GM19025 (cell line): ENCODE data around the gene MAP7D3.
"Not testable (repeated sequence)": the region's sequence is repeated elsewhere in the genome, so short reads cannot be mapped to it uniquely, and the experiment has no call there.

Experiments
- ATAC-seq: cut with Tn5 transposase; IDR thresholded peaks from one replicate; pipeline ENCODE4 v1.9.1; 2021; ENCODE audit warnings: mild to moderate bottlenecking, low read depth, moderate library complexity; ENCODE audit not compliant: unreplicated experiment

The MAP7D3 gene

GRCh38 chrX:136186023-136186413 is 65.2 kb downstream of the MAP7D3 start:
- no peak for ATAC-seq

GRCh38 chrX:136185401-136186022 is 65.7 kb downstream of the MAP7D3 start:
- no peak for ATAC-seq

DNA sequence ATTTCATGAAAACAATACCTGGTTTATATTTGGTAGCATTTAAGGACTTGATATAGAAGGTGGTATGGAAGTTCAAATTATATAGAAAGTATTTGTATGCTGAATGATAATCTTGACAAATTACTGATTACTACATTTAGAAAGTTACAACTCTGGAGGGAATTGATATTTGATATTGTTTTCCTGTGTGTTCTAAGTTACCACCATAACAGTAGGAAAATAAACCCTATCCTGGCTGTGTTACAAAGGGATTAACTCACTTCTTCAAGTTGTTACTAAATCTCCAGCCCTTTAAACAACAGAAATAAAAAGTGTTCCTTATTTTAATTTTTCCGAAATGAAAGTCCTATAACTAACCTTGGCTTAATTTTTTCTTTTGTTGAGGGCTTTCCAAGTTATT is 67.3 kb downstream of the MAP7D3 start:
- ATAC-seq: no peak

GRCh38 chrX:136183172-136183571 is 68.0 kb downstream of the MAP7D3 start:
- no peak for ATAC-seq

- ATAC-seq: no peak
These were observed 68.8 kb downstream of the MAP7D3 start for GRCh38 chrX:136182414-136182813.

- no peak for ATAC-seq
These were observed 72.1 kb downstream of the MAP7D3 start for GRCh38 chrX:136179133-136179532.

DNA sequence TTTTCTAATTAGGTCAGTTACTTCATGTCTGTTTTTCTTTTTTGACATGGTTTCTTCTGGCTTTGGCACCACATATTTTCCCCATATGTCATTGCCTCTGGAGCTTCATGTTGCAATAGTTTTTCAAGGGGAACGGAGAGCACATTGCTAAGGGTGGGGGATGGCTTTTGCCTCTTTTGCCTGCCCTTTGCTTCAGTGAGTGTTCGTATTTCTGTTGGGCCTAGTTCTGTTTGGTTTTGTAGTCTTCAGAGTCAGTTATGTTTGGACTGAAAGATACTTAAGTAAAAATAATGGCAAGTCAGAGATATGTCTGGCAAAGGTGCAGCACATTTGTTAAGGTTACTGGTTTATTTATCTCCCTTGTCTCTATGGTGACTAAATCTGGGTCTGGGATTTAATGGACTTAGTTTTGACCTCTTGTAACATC is 74.8 kb downstream of the MAP7D3 start:
- no peak for ATAC-seq

GRCh38 chrX:136171420-136171819 is 79.8 kb downstream of the MAP7D3 start:
- no peak for ATAC-seq

DNA sequence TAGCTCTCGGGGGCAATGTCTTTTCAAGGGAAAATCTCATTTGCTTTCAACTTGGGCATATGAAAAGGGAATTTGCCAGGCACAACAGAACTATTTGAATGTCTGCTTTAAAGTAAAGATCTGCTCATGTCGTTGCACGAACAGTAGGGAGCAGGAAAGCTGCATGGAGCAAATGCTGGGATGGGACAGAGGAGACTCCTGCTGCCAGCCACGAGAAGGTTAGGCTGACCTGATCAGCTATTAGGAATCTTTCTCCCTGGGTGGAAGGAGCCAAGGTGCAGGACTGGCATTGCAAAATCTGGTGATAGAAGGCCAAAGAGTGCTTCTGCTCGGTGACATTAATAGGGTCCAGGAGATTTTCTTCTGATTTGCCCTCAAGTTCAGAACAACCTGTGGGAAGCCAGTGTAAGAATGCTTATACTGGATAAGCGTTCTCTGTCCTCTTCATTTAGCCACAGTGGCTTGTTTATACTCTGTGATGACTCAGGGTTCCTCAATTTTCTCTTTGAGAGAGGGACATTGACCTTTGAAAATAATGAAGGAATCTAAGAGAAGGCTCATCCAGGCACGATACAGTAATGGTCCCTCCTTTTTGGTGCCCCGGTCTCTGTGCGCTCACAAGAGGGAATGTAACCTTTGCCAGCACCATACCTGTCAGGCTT is 80.9 kb downstream of the MAP7D3 start:
- no peak for ATAC-seq

DNA sequence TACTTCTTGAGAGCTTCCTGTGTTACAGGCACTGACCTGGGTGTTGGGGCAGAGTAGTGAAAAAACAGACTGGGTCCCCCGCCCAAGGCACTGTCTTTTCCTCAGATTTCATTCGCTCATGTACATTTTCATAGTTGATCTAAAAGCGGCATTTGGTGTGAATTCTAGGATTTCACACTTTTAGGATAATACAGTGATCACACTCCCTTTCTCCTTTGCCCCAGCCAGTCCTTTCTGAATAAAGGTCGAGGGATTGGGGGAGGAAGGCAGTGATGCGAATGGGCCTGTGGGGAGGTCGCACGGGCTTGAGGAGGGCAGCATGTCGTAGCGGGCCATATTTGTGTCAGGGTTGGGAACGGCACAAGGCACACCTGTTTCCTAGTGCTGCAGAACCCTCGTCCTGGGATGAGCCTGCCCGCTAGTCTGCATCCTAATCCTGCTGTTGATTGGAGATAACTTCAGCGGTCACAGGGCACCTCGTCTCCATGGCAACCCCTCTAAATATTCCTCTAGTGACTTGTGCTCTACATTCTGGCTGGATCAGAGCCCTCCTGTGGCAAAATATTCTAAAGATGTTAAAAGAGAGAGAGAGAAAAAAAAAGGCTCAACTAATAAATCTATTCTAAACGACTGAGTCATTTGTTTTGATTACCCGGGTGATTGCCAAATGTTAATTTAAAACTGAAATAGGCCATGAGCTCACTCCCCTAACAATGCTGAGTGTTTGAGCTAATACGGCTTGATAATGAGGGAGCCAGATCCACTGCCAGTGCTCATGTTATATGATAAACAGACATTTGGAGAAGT is 82.1 kb downstream of the MAP7D3 start:
- ATAC-seq: no peak

GRCh38 chrX:136167989-136168388 is 83.2 kb downstream of the MAP7D3 start:
- not testable (repeated sequence) for ATAC-seq

GRCh38 chrX:136166221-136166855 is 84.9 kb downstream of the MAP7D3 start:
- ATAC-seq: no peak

- ATAC-seq: no peak
These were observed 85.8 kb downstream of the MAP7D3 start for GRCh38 chrX:136165406-136165805.

GRCh38 chrX:136163689-136164088 is 87.5 kb downstream of the MAP7D3 start:
- no peak for ATAC-seq
